ENCODE data around the gene SGCD.

GRCh38 chr5:156798201-156798600, 471.2 kb downstream of the SGCD start:
- TF ChIP-seq CTCF (IDR thresholded peaks at IDR 0.05; ENCODE audit: low read depth, low read length) (no peak), EZH2phosphoT487 (IDR thresholded peaks at IDR 0.05; ENCODE audit: low read depth) (no peak)
